DMS153 treated with DMSO at 0.1 percent for 48 hours (cell line): ENCODE measurements around the gene CD93.

Experiments
- DNase-seq: peaks from one replicate; lab custom pipeline; 2025; ENCODE audit not compliant: unreplicated experiment; lab: John Stamatoyannopoulos, UW

CD93 gene

DNA sequence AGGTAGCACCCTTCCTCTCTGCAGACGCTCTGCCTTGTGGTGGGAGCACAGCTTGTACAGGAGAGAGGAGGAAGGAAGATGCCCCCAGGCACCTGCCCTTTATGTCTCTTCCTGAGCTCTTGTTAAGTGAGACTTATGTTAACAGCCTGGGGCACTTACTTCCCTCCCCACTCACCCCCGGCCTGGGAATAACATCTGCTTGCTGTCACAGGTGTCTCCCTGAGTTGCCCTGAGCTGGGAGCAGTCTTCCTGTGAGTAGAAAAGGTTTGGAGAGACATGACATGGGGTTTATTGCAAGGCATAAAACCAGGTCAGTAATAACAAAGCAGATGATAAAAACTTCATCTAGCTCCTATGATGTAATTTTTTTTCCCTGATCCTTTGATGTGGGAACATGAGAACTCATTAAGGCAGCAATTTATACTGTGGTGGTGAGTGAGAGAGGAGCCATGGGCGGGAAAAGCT is 49.1 kb downstream of the CD93 start:
- no peak for DNase-seq

GRCh38 chr20:23036371-23036770 is 49.8 kb downstream of the CD93 start:
- no peak for DNase-seq

DNA sequence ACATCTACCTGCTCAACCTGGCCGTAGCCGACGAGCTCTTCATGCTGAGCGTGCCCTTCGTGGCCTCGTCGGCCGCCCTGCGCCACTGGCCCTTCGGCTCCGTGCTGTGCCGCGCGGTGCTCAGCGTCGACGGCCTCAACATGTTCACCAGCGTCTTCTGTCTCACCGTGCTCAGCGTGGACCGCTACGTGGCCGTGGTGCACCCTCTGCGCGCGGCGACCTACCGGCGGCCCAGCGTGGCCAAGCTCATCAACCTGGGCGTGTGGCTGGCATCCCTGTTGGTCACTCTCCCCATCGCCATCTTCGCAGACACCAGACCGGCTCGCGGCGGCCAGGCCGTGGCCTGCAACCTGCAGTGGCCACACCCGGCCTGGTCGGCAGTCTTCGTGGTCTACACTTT is 50.4 kb downstream of the CD93 start:
- no peak for DNase-seq

- no peak for DNase-seq
These were observed 51.1 kb downstream of the CD93 start, which contains the start of gene SSTR4 for GRCh38 chr20:23034721-23035671. SSTR4 (plus strand) TSS chr20:23035312; CDS start chr20:23035484, 172 bp downstream.

GRCh38 chr20:23033918-23034317 is 52.2 kb downstream of the CD93 start:
- DNase-seq, result no peak

GRCh38 chr20:23032750-23033078 is 53.4 kb downstream of the CD93 start:
- no peak for DNase-seq

- no peak for DNase-seq
These were observed 53.9 kb downstream of the CD93 start for GRCh38 chr20:23032056-23032749.

- no peak for DNase-seq
These were observed 54.8 kb downstream of the CD93 start for GRCh38 chr20:23031346-23031745.
